GM12878 (cell line): ENCODE results near the gene SCARB1. TPM values are rescaled to one million over a fixed set of nuclear protein-coding genes. Genes with fewer than 3 reads are reported as not detected.

Experiments used
- ASH2L ChIP-seq: fragments of 300-600, 200-600 bp; sonication (generic); IDR thresholded peaks from 2 replicates; pipeline ENCODE4 v1.6.1; 2017; ENCODE audit warnings: low read depth, mild to moderate bottlenecking, borderline replicate concordance
- ATF3 ChIP-seq: IDR thresholded peaks from 2 replicates; pipeline ENCODE4 v1.6.1; 2011; ENCODE audit warnings: low read depth, mild to moderate bottlenecking, low read length, moderate library complexity, borderline replicate concordance; ENCODE audit errors: extremely low read depth
- CBFB ChIP-seq: IDR thresholded peaks from 2 replicates; pipeline ENCODE4 v1.6.1; 2016; ENCODE audit warnings: antibody characterized with exemption, low read depth
- CREM ChIP-seq: IDR thresholded peaks from 2 replicates; pipeline ENCODE4 v1.6.1; 2014; ENCODE audit warnings: antibody characterized with exemption, low read depth
- E4F1 ChIP-seq: fragments of 450-650 bp; IDR thresholded peaks from 2 replicates; pipeline ENCODE4 v1.6.1; 2018; ENCODE audit warnings: borderline replicate concordance, mild to moderate bottlenecking; ENCODE audit not compliant: partially characterized antibody
- GATAD2B ChIP-seq: fragments of 450-650 bp; conservative IDR thresholded peaks from 2 replicates; pipeline ENCODE4 v1.6.1; 2017; ENCODE audit warnings: low read depth, mild to moderate bottlenecking, moderate library complexity
- HDGF ChIP-seq: fragments of 450-650 bp; IDR thresholded peaks from 2 replicates; pipeline ENCODE4 v1.6.1; 2016; ENCODE audit warnings: antibody characterized with exemption
- JUND ChIP-seq: IDR thresholded peaks from 2 replicates; pipeline ENCODE4 v1.6.1; 2012; ENCODE audit warnings: low read depth, mild to moderate bottlenecking, low read length, improper control_type of control experiment, moderate library complexity
- KDM1A ChIP-seq: fragments of 200-600 bp; sonication (generic); IDR thresholded peaks from 2 replicates; pipeline ENCODE4 v1.6.1; 2016; ENCODE audit warnings: borderline replicate concordance
- NR2C1 ChIP-seq: fragments of 450-650 bp; IDR thresholded peaks from 2 replicates; pipeline ENCODE4 v1.6.1; 2017; ENCODE audit warnings: antibody characterized with exemption, mild to moderate bottlenecking, moderate library complexity
- PRDM15 ChIP-seq: fragments of 450-650 bp; formaldehyde crosslinking; IDR thresholded peaks from 2 replicates; pipeline ENCODE4 v1.4.0; 2020; ENCODE audit warnings: mild to moderate bottlenecking, moderate library complexity
- RUNX3 ChIP-seq: IDR thresholded peaks from 2 replicates; pipeline ENCODE4 v1.6.1; 2012; ENCODE audit warnings: low read length, inconsistent platforms
- SPI1 ChIP-seq: IDR thresholded peaks from 2 replicates; pipeline ENCODE4 v1.6.1; 2011; ENCODE audit warnings: low read depth, mild to moderate bottlenecking, low read length, moderate library complexity, borderline replicate concordance; ENCODE audit not compliant: insufficient read depth
- SREBF1 ChIP-seq: IDR thresholded peaks from 2 replicates; pipeline ENCODE4 v1.6.1; 2012; ENCODE audit warnings: mild to moderate bottlenecking, low read length
- STAT3 ChIP-seq: IDR thresholded peaks from 2 replicates; pipeline ENCODE4 v1.6.1; 2011; ENCODE audit warnings: low read depth, low read length, improper control_type of control experiment
- WRNIP1 ChIP-seq: IDR thresholded peaks from 2 replicates; pipeline ENCODE4 v1.6.1; 2011; ENCODE audit warnings: low read depth, low read length, improper control_type of control experiment, borderline replicate concordance
- polyA plus RNA-seq, 11 experiments: library from polyadenylated mRNA; depleted of rRNA in 4 of 11; unstranded in 6 of 11; stranded (reverse) in 5 of 11; fragments of >200 nt; fragmentation: Nextera tagmentation in 4 of 11; fragmentation: Illumina TruSeq in 1 of 11; extraction: Ambion mirVana in 4 of 11; extraction: Trizol in 1 of 11; gene quantifications; 1 replicate in 1 of 11; 2 replicates in 10 of 11; pipeline versions ENCODE4 v1.2.1 to v1.2.3, GENCODE V29; 2011 to 2016; ENCODE audit warnings: inconsistent platforms in 2 of 11, missing spikeins in 2 of 11, low read depth in 1 of 11
- total RNA-seq, 4 experiments: library from RNA; depleted of rRNA in 3 of 4; stranded (reverse); fragments of >200 nt in 3 of 4; fragmentation: Illumina TruSeq in 1 of 4; extraction: Trizol in 1 of 4; gene quantifications; 2 replicates each; pipeline versions ENCODE4 v1.2.1 to v1.2.3, GENCODE V29; 2013 to 2021
- TF ChIP-seq, protein P1 (sequence below): fragments of 450-650 bp; IDR thresholded peaks from 2 replicates; pipeline ENCODE4 v1.6.1; 2017; ENCODE audit warnings: mild to moderate bottlenecking
- TF ChIP-seq, protein P2 (sequence below): IDR thresholded peaks from 2 replicates; pipeline ENCODE4 v1.6.1; 2011; ENCODE audit warnings: borderline replicate concordance, low read depth, mild to moderate bottlenecking, moderate library complexity, mixed read lengths, low read length; ENCODE audit not compliant: insufficient read depth; ENCODE audit errors: extremely low read length

The SCARB1 gene
- total and polyA plus RNA-seq, 10 of the 15 experiments (the other 5 are each of a cell fraction or from before 2014, with no cell fraction given) = 0.34 to 104 (median 63.1) TPM

DNA sequence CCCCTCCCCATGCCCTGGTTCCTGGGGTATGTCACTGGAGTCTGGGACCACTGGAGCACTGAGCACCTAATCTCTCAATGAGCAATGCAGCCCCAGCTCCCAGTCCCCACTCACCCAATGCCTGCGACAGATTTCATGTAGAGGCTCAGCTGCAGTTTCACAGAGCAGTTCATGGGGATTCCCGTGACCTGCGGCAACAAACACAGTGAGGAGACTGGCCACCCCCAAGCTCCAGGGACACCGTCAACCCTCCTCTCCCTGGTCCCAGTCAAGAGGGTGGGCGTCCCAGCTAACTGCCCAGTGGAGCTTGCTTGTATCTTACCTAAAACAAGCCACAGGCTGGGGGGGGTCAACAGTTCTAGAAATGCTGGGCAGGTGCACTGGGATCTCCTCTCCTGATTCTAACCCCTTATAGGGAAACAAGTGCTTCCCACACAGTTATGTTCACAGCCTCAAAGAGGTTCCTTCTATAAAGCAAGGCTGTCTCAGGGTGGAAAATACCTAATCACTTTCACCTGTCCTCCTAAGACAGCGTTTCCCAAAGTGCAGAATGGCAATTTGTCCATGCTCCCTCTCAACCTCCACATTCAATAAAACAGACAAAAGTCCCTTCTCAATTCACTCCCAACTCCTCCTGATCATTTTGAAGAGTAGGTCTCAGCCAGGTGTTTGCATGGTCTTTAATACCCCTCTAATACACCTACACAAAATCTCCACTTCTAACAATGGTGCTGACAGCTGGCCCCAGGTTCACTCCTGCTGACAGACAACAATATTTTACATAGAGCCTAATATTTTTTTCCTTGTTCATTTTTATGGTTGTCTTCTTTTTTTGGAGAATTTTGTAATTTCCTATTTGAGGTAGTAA lies 68.3 kb downstream of the SCARB1 start (continued):
- TF ChIP-seq WRNIP1 (no peak), JUND (no peak), HDGF (0 out of 2 replicates have a peak, but pooled peaks have one; percentile 21), CBFB (no peak), ASH2L (no peak), PRDM15 (no peak), ATF3 (no peak), SPI1 (no peak), GATAD2B (peak; percentile 86; the same call in 1 of the 2 replicates), E4F1 (no peak), SREBF1 (no peak), CREM (no peak), STAT3 (no peak), KDM1A (no peak), NR2C1 (no peak), RUNX3 (peak; percentile 49)
- TF ChIP-seq, protein P1, sequence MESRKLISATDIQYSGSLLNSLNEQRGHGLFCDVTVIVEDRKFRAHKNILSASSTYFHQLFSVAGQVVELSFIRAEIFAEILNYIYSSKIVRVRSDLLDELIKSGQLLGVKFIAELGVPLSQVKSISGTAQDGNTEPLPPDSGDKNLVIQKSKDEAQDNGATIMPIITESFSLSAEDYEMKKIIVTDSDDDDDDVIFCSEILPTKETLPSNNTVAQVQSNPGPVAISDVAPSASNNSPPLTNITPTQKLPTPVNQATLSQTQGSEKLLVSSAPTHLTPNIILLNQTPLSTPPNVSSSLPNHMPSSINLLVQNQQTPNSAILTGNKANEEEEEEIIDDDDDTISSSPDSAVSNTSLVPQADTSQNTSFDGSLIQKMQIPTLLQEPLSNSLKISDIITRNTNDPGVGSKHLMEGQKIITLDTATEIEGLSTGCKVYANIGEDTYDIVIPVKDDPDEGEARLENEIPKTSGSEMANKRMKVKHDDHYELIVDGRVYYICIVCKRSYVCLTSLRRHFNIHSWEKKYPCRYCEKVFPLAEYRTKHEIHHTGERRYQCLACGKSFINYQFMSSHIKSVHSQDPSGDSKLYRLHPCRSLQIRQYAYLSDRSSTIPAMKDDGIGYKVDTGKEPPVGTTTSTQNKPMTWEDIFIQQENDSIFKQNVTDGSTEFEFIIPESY = no peak
- TF ChIP-seq, protein P2, sequence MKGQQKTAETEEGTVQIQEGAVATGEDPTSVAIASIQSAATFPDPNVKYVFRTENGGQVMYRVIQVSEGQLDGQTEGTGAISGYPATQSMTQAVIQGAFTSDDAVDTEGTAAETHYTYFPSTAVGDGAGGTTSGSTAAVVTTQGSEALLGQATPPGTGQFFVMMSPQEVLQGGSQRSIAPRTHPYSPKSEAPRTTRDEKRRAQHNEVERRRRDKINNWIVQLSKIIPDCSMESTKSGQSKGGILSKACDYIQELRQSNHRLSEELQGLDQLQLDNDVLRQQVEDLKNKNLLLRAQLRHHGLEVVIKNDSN = no peak
